CD14-positive monocyte (primary cell): ENCODE results near the gene R3HCC1L. TPM values are rescaled to one million over a fixed set of nuclear protein-coding genes. Genes with fewer than 3 reads are reported as not detected.

Experiments
- DNase-seq, 3 donors: peaks; one replicate each; pipeline ENCODE4 v3.0.0-alpha.2; 2011 to 2022
- H2AFZ ChIP-seq: 2 replicates; pipeline ENCODE4 v1.6.0; 2012; ENCODE audit warnings: mild to moderate bottlenecking, low read depth, low read length, inconsistent platforms; ENCODE audit not compliant: insufficient read depth, poor library complexity, severe bottlenecking
- H3K27ac ChIP-seq, 2 donors: 1 replicate in 1 of 2; 2 replicates in 1 of 2; pipeline ENCODE4 v1.5.1; 2012 to 2013; ENCODE audit warnings: low read length in 2 of 2, control low read depth in 1 of 2, inconsistent platforms in 1 of 2, low read depth in 1 of 2, mild to moderate bottlenecking in 1 of 2
- H3K27me3 ChIP-seq, 2 donors: one replicate each; pipeline versions ENCODE4 v1.6.0 to v1.6.1; 2011 to 2013; ENCODE audit warnings: low read length in 2 of 2; ENCODE audit not compliant: control insufficient read depth in 2 of 2, insufficient read depth in 2 of 2
- H3K36me3 ChIP-seq, 2 donors: replicated peaks in 1 of 2; 1 replicate in 1 of 2; 2 replicates in 1 of 2; pipeline versions ENCODE4 v1.5.1 to v1.6.1; 2012 to 2013; ENCODE audit warnings: low read length in 2 of 2, control low read depth in 1 of 2, inconsistent platforms in 1 of 2, mild to moderate bottlenecking in 1 of 2; ENCODE audit not compliant: insufficient read depth in 2 of 2, control insufficient read depth in 1 of 2
- H3K4me1 ChIP-seq, 2 donors: 1 replicate in 1 of 2; 2 replicates in 1 of 2; pipeline versions ENCODE4 v1.5.1 to v1.6.1; 2012 to 2013; ENCODE audit warnings: low read length in 2 of 2, control low read depth in 1 of 2, inconsistent platforms in 1 of 2, mild to moderate bottlenecking in 1 of 2, moderate library complexity in 1 of 2; ENCODE audit not compliant: insufficient read depth in 2 of 2, control insufficient read depth in 1 of 2
- H3K4me2 ChIP-seq: replicated peaks from 2 replicates; pipeline ENCODE3; 2012; ENCODE audit warnings: low read length, moderate library complexity, mild to moderate bottlenecking; ENCODE audit not compliant: poor library complexity, severe bottlenecking; ENCODE audit errors: extremely low read depth
- H3K4me3 ChIP-seq, 3 experiments: fragments of 200-600 bp in 1 of 3; sonication (generic) in 1 of 3; replicated peaks in 1 of 3; 1 replicate in 2 of 3; 2 replicates in 1 of 3; pipeline ENCODE4 v1.5.1; 2011 to 2013; ENCODE audit warnings: low read length in 3 of 3, mild to moderate bottlenecking in 3 of 3, control low read depth in 2 of 3, low read depth in 2 of 3, inconsistent platforms in 1 of 3, moderate library complexity in 1 of 3
- H3K79me2 ChIP-seq: 2 replicates; pipeline ENCODE4 v1.6.0; 2012; ENCODE audit warnings: mild to moderate bottlenecking, control low read depth, inconsistent platforms, low read length, moderate library complexity; ENCODE audit not compliant: insufficient read depth
- H3K9ac ChIP-seq: 2 replicates; pipeline ENCODE4 v1.6.0; 2017; ENCODE audit warnings: low read length, mild to moderate bottlenecking; ENCODE audit not compliant: insufficient read depth, poor library complexity, severe bottlenecking
- H3K9me3 ChIP-seq, 2 donors: replicated peaks in 1 of 2; 1 replicate in 1 of 2; 2 replicates in 1 of 2; pipeline versions ENCODE4 v1.5.1 to v1.6.1; 2012 to 2013; ENCODE audit warnings: low read length in 2 of 2, control low read depth in 1 of 2; ENCODE audit not compliant: control insufficient read depth in 1 of 2, insufficient read depth in 1 of 2
- H4K20me1 ChIP-seq: 2 replicates; pipeline ENCODE4 v1.6.0; 2012; ENCODE audit warnings: mild to moderate bottlenecking, low read length, control low read depth, moderate library complexity; ENCODE audit not compliant: insufficient read depth
- H3K27ac Mint-ChIP-seq, 7 donors: one replicate each; pipeline ENCODE4 v1.8.0; 2020; ENCODE audit warnings: mild to moderate bottlenecking in 7 of 7, mixed read lengths in 7 of 7, moderate library complexity in 6 of 7, inconsistent platforms in 2 of 7
- H3K27me3 Mint-ChIP-seq, 3 donors: one replicate each; pipeline ENCODE4 v1.8.0; 2021 to 2022; ENCODE audit warnings: low read depth in 3 of 3, mild to moderate bottlenecking in 3 of 3, mixed read lengths in 3 of 3, moderate library complexity in 3 of 3, inconsistent platforms in 1 of 3
- H3K36me3 Mint-ChIP-seq, 2 donors: one replicate each; pipeline ENCODE4 v1.8.0; 2020; ENCODE audit warnings: mixed read lengths in 2 of 2, inconsistent platforms in 1 of 2, mild to moderate bottlenecking in 1 of 2
- H3K4me1 Mint-ChIP-seq: one replicate; pipeline ENCODE4 v1.8.0; 2020; ENCODE audit warnings: mild to moderate bottlenecking, mixed read lengths
- H3K4me3 Mint-ChIP-seq, 2 donors: one replicate each; pipeline ENCODE4 v1.8.0; 2020; ENCODE audit warnings: mild to moderate bottlenecking in 2 of 2, mixed read lengths in 2 of 2, moderate library complexity in 1 of 2
- H3K9me3 Mint-ChIP-seq, 7 donors: one replicate each; pipeline ENCODE4 v1.8.0; 2020 to 2022; ENCODE audit warnings: mixed read lengths in 7 of 7, mild to moderate bottlenecking in 6 of 7, moderate library complexity in 6 of 7, inconsistent platforms in 2 of 7
- WGBS: methylation state at CpG from one replicate; pipeline ENCODE4 v1.1.5; 2013; ENCODE audit warnings: missing lambda C conversion rate; ENCODE audit not compliant: insufficient coverage; 5-methylcytosine and 5-hydroxymethylcytosine counted together
- intact Hi-C, 2 donors: fragments of 100-400 bp; cut with micrococcal nuclease; formaldehyde crosslinking; loops; one replicate each; pipeline versions ENCODE4 v1.15.0 to v1.15.1; 2023
- polyA plus RNA-seq, 3 donors: library from polyadenylated mRNA; depleted of rRNA in 1 of 3; unstranded in 2 of 3; stranded (reverse) in 1 of 3; fragments of 300-500 nt in 2 of 3; fragments of >200 nt in 1 of 3; fragmentation: Illumina TruSeq in 2 of 3; gene quantifications; 1 replicate in 2 of 3; 2 replicates in 1 of 3; pipeline ENCODE4 v1.2.3, GENCODE V29; 2012 to 2021
- TF ChIP-seq, protein P1 (sequence below): fragments of 200-600 bp; IDR thresholded peaks from one replicate; pipeline ENCODE4 v1.8.0; 2022; ENCODE audit warnings: antibody characterized with exemption, mild to moderate bottlenecking

Gene R3HCC1L
- polyA plus RNA-seq, 3 donors, result 2.6 to 13.8 (median 2.7) TPM

GRCh38 chr10:98217801-98218200 is 83.3 kb downstream of the R3HCC1L start:
- Histone ChIP-seq H3K4me3 (no peak overlapping the region), H3K27ac (no peak overlapping the region), H3K79me2 (peaks cover 45% of the 10 kb centered on the region), H3K9me3 (peaks cover 0 to 4% of the 10 kb centered on the region in 2 donors), H2AFZ (no peak overlapping the region), H3K4me2 (no peak overlapping the region), H4K20me1 (peaks cover 72% of the 10 kb centered on the region), H3K27me3 (no peaks in the 10 kb centered on the region), H3K36me3 (peaks cover 2 to 11% of the 10 kb centered on the region in 2 donors), H3K4me1 (peaks cover 0 to 8% of the 10 kb centered on the region in 2 donors), H3K9ac (no peak overlapping the region)
- H3K27me3 Mint-ChIP-seq, result no peaks in the 10 kb centered on the region
- peak in 2 of 3 donors; percentile 5 to 18 for DNase-seq
- H3K4me1 Mint-ChIP-seq, result peaks cover 10% of the 10 kb centered on the region
- H3K9me3 Mint-ChIP-seq, result peaks cover 3 to 17% (median 10%) of the 10 kb centered on the region in 7 donors
- H3K27ac Mint-ChIP-seq, result no peak overlapping the region
- peaks cover 17 to 26% of the 10 kb centered on the region in 2 donors for H3K36me3 Mint-ChIP-seq
- intact Hi-C loops, result no loop called here
- TF ChIP-seq, protein P1, sequence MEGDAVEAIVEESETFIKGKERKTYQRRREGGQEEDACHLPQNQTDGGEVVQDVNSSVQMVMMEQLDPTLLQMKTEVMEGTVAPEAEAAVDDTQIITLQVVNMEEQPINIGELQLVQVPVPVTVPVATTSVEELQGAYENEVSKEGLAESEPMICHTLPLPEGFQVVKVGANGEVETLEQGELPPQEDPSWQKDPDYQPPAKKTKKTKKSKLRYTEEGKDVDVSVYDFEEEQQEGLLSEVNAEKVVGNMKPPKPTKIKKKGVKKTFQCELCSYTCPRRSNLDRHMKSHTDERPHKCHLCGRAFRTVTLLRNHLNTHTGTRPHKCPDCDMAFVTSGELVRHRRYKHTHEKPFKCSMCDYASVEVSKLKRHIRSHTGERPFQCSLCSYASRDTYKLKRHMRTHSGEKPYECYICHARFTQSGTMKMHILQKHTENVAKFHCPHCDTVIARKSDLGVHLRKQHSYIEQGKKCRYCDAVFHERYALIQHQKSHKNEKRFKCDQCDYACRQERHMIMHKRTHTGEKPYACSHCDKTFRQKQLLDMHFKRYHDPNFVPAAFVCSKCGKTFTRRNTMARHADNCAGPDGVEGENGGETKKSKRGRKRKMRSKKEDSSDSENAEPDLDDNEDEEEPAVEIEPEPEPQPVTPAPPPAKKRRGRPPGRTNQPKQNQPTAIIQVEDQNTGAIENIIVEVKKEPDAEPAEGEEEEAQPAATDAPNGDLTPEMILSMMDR, result no peak
- no CpG with 5 or more reads among the region's 1 CpG for WGBS
- H3K4me3 Mint-ChIP-seq, result no peak overlapping the region

DNA sequence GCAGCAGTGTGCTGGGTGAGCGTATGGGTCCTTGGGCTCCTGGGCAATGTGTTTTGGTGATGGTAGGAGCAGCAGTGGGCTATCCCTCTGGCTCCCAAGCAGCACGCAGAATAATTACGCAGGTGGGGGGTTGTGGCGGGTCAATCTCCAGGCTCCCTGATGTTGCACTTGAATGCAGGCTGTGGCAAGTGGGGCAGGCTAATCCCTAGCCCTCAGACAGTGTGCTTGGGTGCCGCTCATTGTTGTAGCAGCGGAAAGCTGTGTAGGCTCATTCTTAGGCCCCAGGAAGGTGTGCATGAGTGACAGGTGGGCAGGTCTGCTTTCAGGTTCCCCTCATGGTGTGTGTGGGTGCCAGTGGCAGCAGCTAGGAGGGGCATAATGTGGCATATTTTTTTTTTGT is 89.4 kb downstream of the R3HCC1L start:
- Histone ChIP-seq H3K9me3 (peaks cover 0 to 2% of the 10 kb centered on the region in 2 donors), H3K4me3 (no peak overlapping the region), H3K4me1 (no peaks in the 10 kb centered on the region), H4K20me1 (peaks cover 56% of the 10 kb centered on the region), H2AFZ (no peak overlapping the region), H3K4me2 (no peak overlapping the region), H3K27ac (no peak overlapping the region), H3K27me3 (no peaks in the 10 kb centered on the region), H3K36me3 (peaks cover 0 to 6% of the 10 kb centered on the region in 2 donors), H3K79me2 (peaks cover 30% of the 10 kb centered on the region), H3K9ac (no peak overlapping the region)
- WGBS, result 97% methylated on average over 6 of the region's 6 CpGs
- no peaks in the 10 kb centered on the region for H3K27me3 Mint-ChIP-seq
- TF ChIP-seq, protein P1, result no peak
- H3K4me3 Mint-ChIP-seq, result no peak overlapping the region
- H3K4me1 Mint-ChIP-seq, result peaks cover 7% of the 10 kb centered on the region
- H3K27ac Mint-ChIP-seq, result no peak overlapping the region
- peaks cover 3 to 15% (median 14%) of the 10 kb centered on the region in 7 donors for H3K9me3 Mint-ChIP-seq
- DNase-seq, result no peak
- intact Hi-C loops, result no loop called here
- H3K36me3 Mint-ChIP-seq, result peaks cover 9 to 25% of the 10 kb centered on the region in 2 donors
